Activated CD4-positive, alpha-beta T cell treated with anti-CD3 and anti-CD28 coated beads, Interleukin-2, amount 10 ng/mL, durations not matched to agents 24 days and 14 days (primary cell): ENCODE data around the gene DHFR2. TPM values are rescaled to one million over a fixed set of nuclear protein-coding genes. Genes with fewer than 3 reads are reported as not detected.
A peak's percentile ranks its signal among the peaks of the same experiment; 100 is the strongest.
"Not testable (repeated sequence)": the region's sequence is repeated elsewhere in the genome, so short reads cannot be mapped to it uniquely, and the experiment has no call there.

ENCODE experiments used
- DNase-seq: peaks from one replicate; pipeline ENCODE4 v3.0.0; 2022
- H3K27ac Mint-ChIP-seq: one replicate; pipeline ENCODE4 v1.8.0; 2022; ENCODE audit warnings: mild to moderate bottlenecking, mixed read lengths
- H3K27me3 Mint-ChIP-seq: one replicate; pipeline ENCODE4 v1.8.0; 2022; ENCODE audit warnings: mixed read lengths
- H3K36me3 Mint-ChIP-seq: one replicate; pipeline ENCODE4 v1.8.0; 2022; ENCODE audit warnings: low read depth, mild to moderate bottlenecking, mixed read lengths
- H3K4me1 Mint-ChIP-seq: one replicate; pipeline ENCODE4 v1.8.0; 2021; ENCODE audit warnings: mixed read lengths
- H3K4me3 Mint-ChIP-seq: one replicate; pipeline ENCODE4 v1.8.0; 2022; ENCODE audit warnings: mild to moderate bottlenecking, moderate library complexity, mixed read lengths
- H3K9me3 Mint-ChIP-seq: one replicate; pipeline ENCODE4 v1.8.0; 2021; ENCODE audit warnings: mixed read lengths
- intact Hi-C: fragments of 100-400 bp; cut with micrococcal nuclease; formaldehyde crosslinking; loops from one replicate; pipeline ENCODE4 v1.15.1; 2023
- total RNA-seq: library from RNA; stranded (reverse); gene quantifications from 2 replicates; pipeline ENCODE4 v1.2.3, GENCODE V29; 2022

The DHFR2 gene
- total RNA-seq, 1 donor from 2014 or later: 10.0 TPM

- H3K4me3 Mint-ChIP-seq, intact Hi-C loops, H3K27me3 Mint-ChIP-seq, H3K27ac Mint-ChIP-seq, H3K9me3 Mint-ChIP-seq: not testable (repeated sequence)
- DNase-seq: peak; percentile 76
- peaks cover 35% of the 10 kb centered on the region for H3K4me1 Mint-ChIP-seq
- H3K36me3 Mint-ChIP-seq: peaks cover 38% of the 10 kb centered on the region
Measured at GRCh38 chr3:94080552-94080951, 17.8 kb upstream of the DHFR2 start.

GRCh38 chr3:94076055-94076454 lies 13.3 kb upstream of the DHFR2 start:
- no peaks in the 10 kb centered on the region for H3K27me3 Mint-ChIP-seq
- H3K9me3 Mint-ChIP-seq: no peaks in the 10 kb centered on the region
- intact Hi-C loops: no loop called here
- DNase-seq: no peak
- peaks cover 49% of the 10 kb centered on the region for H3K36me3 Mint-ChIP-seq
- H3K4me1 Mint-ChIP-seq: peaks cover 42% of the 10 kb centered on the region
- no peak overlapping the region for H3K27ac Mint-ChIP-seq
- no peak overlapping the region for H3K4me3 Mint-ChIP-seq

GRCh38 chr3:94071713-94072284 lies 9.1 kb upstream of the DHFR2 start:
- DNase-seq: peak; percentile 74
- Mint-ChIP-seq H3K4me3 (peak overlapping the region; percentile 12), H3K4me1 (peaks cover 42% of the 10 kb centered on the region), H3K9me3 (peaks cover 7% of the 10 kb centered on the region), H3K27ac (peak overlapping the region; percentile 79), H3K27me3 (no peaks in the 10 kb centered on the region), H3K36me3 (peaks cover 52% of the 10 kb centered on the region)
- intact Hi-C loops: no loop called here

- H3K27ac Mint-ChIP-seq: peak overlapping the region; percentile 38
- no peak for DNase-seq
- H3K36me3 Mint-ChIP-seq: peaks cover 50% of the 10 kb centered on the region
- peaks cover 7% of the 10 kb centered on the region for H3K9me3 Mint-ChIP-seq
- H3K4me3 Mint-ChIP-seq: no peak overlapping the region
- intact Hi-C loops: loop anchor here (1.0 kb wide), 1 partner anchor 8 kb away; the partner anchor contains the start of gene DHFR2
- H3K27me3 Mint-ChIP-seq: no peaks in the 10 kb centered on the region
- H3K4me1 Mint-ChIP-seq: peaks cover 53% of the 10 kb centered on the region
Measured at GRCh38 chr3:94070341-94070911, 7.7 kb upstream of the DHFR2 start.

GRCh38 chr3:94069194-94069813 lies 6.6 kb upstream of the DHFR2 start:
- Mint-ChIP-seq H3K27ac (peak overlapping the region; percentile 39), H3K4me1 (peaks cover 57% of the 10 kb centered on the region), H3K36me3 (peaks cover 53% of the 10 kb centered on the region), H3K4me3 (no peak overlapping the region), H3K9me3 (peaks cover 7% of the 10 kb centered on the region), H3K27me3 (no peaks in the 10 kb centered on the region)
- intact Hi-C loops: loop anchor here (1.0 kb wide), 1 partner anchor 65 kb away; no protein-coding TSS in a partner anchor
- DNase-seq: no peak

GRCh38 chr3:94066506-94067500 lies 4.1 kb upstream of the DHFR2 start:
- H3K4me3 Mint-ChIP-seq: no peak overlapping the region
- DNase-seq: no peak
- H3K27ac Mint-ChIP-seq: peak overlapping the region; percentile 25
- no peaks in the 10 kb centered on the region for H3K27me3 Mint-ChIP-seq
- intact Hi-C loops: no loop called here
- peaks cover 42% of the 10 kb centered on the region for H3K36me3 Mint-ChIP-seq
- peaks cover 7% of the 10 kb centered on the region for H3K9me3 Mint-ChIP-seq
- H3K4me1 Mint-ChIP-seq: peaks cover 56% of the 10 kb centered on the region

- Mint-ChIP-seq H3K36me3 (peaks cover 42% of the 10 kb centered on the region), H3K27me3 (no peaks in the 10 kb centered on the region), H3K4me1 (peaks cover 51% of the 10 kb centered on the region), H3K9me3 (peaks cover 7% of the 10 kb centered on the region), H3K27ac (peak overlapping the region; percentile 20), H3K4me3 (no peak overlapping the region)
- intact Hi-C loops: no loop called here
- no peak for DNase-seq
Measured at GRCh38 chr3:94065819-94066480, 3.2 kb upstream of the DHFR2 start.

GRCh38 chr3:94065122-94065521 lies 2.4 kb upstream of the DHFR2 start:
- no peak for DNase-seq
- no peak overlapping the region for H3K27ac Mint-ChIP-seq
- peak overlapping the region; percentile 25 for H3K4me3 Mint-ChIP-seq
- peaks cover 50% of the 10 kb centered on the region for H3K36me3 Mint-ChIP-seq
- no peaks in the 10 kb centered on the region for H3K27me3 Mint-ChIP-seq
- H3K9me3 Mint-ChIP-seq: peaks cover 7% of the 10 kb centered on the region
- peaks cover 50% of the 10 kb centered on the region for H3K4me1 Mint-ChIP-seq
- intact Hi-C loops: no loop called here

- no peak for DNase-seq
- peak overlapping the region; percentile 99 for H3K27ac Mint-ChIP-seq
- H3K36me3 Mint-ChIP-seq: peaks cover 51% of the 10 kb centered on the region
- H3K4me1 Mint-ChIP-seq: peaks cover 47% of the 10 kb centered on the region
- H3K9me3 Mint-ChIP-seq: peaks cover 7% of the 10 kb centered on the region
- intact Hi-C loops: no loop called here
- peak overlapping the region; percentile 98 for H3K4me3 Mint-ChIP-seq
- H3K27me3 Mint-ChIP-seq: no peaks in the 10 kb centered on the region
Measured at GRCh38 chr3:94064243-94064860, 1.6 kb upstream of the DHFR2 start.

- no peak for DNase-seq
- Mint-ChIP-seq H3K4me1 (peaks cover 42% of the 10 kb centered on the region), H3K27me3 (no peaks in the 10 kb centered on the region), H3K36me3 (peaks cover 51% of the 10 kb centered on the region), H3K27ac (peak overlapping the region; percentile 99), H3K4me3 (peak overlapping the region; percentile 98), H3K9me3 (peaks cover 7% of the 10 kb centered on the region)
- intact Hi-C loops: loop anchor here (1.0 kb wide), 1 partner anchor 83 kb away; the partner anchor contains the start of gene ARL13B
Measured at GRCh38 chr3:94063496-94064119, 892 bp upstream of the DHFR2 start.

GRCh38 chr3:94061297-94061696 lies 1.4 kb downstream of the DHFR2 start:
- peaks cover 33% of the 10 kb centered on the region for H3K4me1 Mint-ChIP-seq

GRCh38 chr3:94050546-94050945 lies 12.2 kb downstream of the DHFR2 start:
- H3K27ac Mint-ChIP-seq: no peak overlapping the region
- no peak for DNase-seq
- no peaks in the 10 kb centered on the region for H3K36me3 Mint-ChIP-seq
- no peaks in the 10 kb centered on the region for H3K4me1 Mint-ChIP-seq
- no peaks in the 10 kb centered on the region for H3K9me3 Mint-ChIP-seq
- no peak overlapping the region for H3K4me3 Mint-ChIP-seq
- H3K27me3 Mint-ChIP-seq: no peaks in the 10 kb centered on the region
- intact Hi-C loops: no loop called here

More at GRCh38 chr3:94061297-94061696, 1.4 kb downstream of the DHFR2 start:
- intact Hi-C loops: no loop called here
- DNase-seq: no peak
- Mint-ChIP-seq H3K9me3 (no peaks in the 10 kb centered on the region), H3K36me3 (peaks cover 35% of the 10 kb centered on the region), H3K27me3 (no peaks in the 10 kb centered on the region), H3K4me3 (no peak overlapping the region), H3K27ac (no peak overlapping the region)
